ENCODE data around the gene WASF2.

Gene WASF2

DNA sequence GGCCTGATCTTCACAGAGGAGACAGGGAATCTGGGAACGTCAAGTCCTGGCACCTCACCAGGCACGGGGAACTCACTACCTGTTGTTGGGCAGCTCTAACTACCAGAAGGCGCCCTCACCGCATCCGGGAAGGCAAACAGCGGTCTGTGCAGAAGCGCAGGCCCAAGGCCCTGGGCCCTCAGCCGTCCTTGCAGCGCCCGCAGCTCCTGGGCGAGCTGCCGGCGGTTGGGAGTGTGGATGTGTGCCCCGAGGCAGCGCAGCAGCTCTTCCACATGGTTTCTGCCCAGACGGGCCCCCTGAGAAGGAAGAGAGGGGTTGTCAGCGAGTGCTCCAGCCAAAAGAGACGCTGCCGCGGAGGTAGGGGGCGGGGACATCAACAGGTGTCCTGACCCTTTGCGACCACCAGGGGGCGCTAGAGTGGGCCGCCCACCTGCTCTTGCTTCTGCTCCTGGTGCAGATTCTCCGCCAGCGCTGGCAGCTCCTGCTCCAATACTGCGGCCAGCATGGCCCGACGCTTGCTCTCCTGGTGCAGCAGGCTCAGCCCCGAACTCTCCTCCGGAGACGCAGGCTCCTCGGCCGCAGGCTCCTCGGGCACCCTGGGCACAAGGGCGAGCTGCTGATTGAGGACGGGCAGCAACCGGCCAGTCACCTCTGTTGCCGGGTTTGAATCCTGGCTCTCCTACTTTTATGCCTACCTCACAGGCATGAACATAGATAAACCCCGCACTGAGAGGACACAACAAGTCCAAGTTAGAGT is 132.5 kb downstream of the WASF2 start:
- no peak for DNase-seq (ENCODE audit: low read depth)

DNA sequence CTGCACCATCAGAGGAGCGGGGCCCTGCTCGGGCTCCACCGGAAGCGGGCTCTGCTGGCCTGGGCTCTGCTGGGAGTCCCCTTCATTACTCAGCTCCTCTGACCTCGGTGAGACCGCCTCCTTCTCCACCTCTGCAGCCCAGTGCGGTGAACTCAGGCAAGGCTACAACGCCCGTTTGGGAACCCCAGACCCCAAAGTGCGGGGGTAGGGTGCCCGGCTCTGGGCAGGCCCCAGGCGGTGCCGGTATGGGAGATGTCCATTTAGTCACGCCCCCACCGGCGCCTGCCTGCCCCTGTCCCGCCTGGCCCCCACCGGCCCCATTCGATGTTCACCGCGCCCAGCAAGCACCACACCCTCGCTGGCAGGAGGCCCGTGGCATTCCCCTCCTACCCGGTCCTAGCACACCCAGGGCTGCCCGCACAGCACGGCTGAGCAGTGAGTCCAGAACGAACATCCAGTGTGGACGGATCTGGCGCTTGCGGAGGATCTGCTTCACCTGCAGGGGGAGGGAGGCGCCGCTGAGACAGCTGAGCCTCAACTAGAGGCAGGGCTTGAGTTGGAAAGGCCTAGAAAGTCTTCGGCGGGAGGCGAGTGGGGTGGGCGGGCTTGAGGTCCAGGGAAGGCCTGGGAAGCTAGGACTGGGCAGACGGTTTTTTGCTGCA is 133.2 kb downstream of the WASF2 start:
- DNase-seq (ENCODE audit: low read depth) = no peak

DNA sequence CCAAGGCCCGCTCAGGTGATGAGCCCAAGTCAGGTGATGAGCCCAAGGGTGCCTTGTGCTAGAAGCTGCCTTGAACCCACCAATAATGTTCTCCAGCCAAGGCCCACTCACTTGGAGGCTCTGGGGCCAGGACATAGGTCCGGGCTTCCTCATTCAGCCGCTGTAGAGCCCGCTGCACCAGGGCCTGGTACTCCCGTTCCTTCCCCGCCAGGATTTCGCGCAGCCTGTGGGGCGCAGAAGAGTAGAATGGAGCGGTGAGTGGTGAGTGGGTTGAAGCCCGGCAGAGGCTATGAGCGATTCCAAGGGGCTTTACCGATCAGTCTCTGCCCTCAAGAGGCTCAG is 133.7 kb downstream of the WASF2 start:
- no peak for DNase-seq (ENCODE audit: low read depth)

DNA sequence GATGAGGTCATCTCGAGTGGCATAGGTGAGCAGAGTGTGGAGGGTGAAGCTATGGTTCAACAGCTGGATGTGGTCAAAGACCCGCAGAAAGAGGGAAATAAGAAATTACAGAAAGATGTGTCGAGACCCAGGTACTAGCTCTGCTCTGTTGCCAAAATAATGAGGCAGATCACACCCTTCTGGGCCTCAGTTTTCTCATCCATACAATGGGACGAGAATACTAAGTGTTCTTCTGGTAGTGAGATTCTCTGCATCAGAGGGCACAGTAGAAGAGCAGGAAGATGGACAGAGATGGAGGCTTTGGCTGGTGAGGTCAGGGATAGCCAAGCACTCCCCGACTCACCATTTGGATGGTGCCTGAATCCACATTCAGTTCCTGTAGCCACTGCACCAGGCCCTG is 134.3 kb downstream of the WASF2 start:
- no peak for DNase-seq (ENCODE audit: low read depth)
